ENCODE results near the gene PDE1A.

DNA sequence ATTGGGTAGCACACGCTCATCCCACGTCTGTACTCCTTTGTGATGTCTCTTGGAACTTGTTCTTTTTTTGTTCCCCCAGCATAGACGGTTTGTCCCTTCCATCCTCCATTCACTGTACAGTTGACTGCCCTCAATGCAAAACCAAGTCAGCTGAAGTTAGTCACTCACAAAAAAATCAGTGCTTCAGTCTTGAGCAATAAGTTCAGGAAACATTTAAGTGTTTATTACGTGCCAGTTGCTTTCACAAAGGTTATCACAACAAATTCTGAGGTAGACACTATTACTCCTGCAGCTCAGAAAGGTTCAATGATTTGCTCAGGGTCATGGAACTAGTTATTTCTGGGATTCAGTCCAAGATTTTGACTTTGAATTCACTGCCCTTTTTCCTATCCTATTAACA is 102.2 kb downstream of the PDE1A start:
- TF ChIP-seq, protein P1, sequence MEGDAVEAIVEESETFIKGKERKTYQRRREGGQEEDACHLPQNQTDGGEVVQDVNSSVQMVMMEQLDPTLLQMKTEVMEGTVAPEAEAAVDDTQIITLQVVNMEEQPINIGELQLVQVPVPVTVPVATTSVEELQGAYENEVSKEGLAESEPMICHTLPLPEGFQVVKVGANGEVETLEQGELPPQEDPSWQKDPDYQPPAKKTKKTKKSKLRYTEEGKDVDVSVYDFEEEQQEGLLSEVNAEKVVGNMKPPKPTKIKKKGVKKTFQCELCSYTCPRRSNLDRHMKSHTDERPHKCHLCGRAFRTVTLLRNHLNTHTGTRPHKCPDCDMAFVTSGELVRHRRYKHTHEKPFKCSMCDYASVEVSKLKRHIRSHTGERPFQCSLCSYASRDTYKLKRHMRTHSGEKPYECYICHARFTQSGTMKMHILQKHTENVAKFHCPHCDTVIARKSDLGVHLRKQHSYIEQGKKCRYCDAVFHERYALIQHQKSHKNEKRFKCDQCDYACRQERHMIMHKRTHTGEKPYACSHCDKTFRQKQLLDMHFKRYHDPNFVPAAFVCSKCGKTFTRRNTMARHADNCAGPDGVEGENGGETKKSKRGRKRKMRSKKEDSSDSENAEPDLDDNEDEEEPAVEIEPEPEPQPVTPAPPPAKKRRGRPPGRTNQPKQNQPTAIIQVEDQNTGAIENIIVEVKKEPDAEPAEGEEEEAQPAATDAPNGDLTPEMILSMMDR (conservative IDR thresholded peaks at IDR 0.05; ENCODE audit: low read depth, low read length), result no peak
- TF ChIP-seq EZH2phosphoT487 (IDR thresholded peaks at IDR 0.05; ENCODE audit: borderline replicate concordance, low read length) (no peak), EZH2 (IDR thresholded peaks at IDR 0.05; ENCODE audit: low read length, unreplicated experiment) (no peak)

Data from PC-3 (cell line).